ENCODE data around the gene KIAA0513. TPM values are rescaled to one million over a fixed set of nuclear protein-coding genes. Genes with fewer than 3 reads are reported as not detected.

Gene KIAA0513
- total and polyA plus RNA-seq, 10 of the 15 experiments (the other 5 are each of a cell fraction or from before 2014, with no cell fraction given), result 0.14 to 5.8 (median 2.0) TPM

DNA sequence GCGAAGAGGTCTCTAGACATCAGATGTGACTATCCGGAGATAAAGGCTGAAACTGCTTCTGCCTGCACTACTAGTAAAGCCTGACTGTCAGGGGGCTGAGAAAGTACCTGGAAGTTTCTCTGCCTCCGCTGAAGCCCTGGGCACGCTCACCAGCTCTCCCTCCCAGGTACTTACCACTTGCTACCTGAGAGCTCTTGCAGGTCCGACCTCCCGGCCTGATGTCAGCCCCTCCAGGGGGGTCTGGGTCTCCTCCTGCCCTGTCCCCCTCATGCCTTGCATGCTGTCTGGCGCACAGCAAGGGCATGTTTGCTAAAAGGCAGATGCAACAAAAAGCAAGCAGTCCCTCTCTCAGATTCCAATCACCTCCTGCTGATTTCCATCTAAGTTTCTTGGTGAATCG lies 33.7 kb upstream of the KIAA0513 start:
- 93% methylated on average over 8 of the region's 8 CpGs for WGBS (ENCODE audit: insufficient coverage, insufficient replicate concordance, low lambda C conversion rate, missing lambda C conversion rate)
- FAIRE-seq (no peak), ATAC-seq (no peak), DNase-seq (ENCODE audit: low read depth, low spot score) (no peak)
- Histone ChIP-seq H3K36me3 (ENCODE audit: control insufficient read depth in 2 of 2, insufficient read depth in 2 of 2, low read length in 1 of 2) (peaks cover 18 to 24% of the 10 kb centered on the region in 2 experiments), H3K27me3 (replicated peaks in 1 of 2; ENCODE audit: control insufficient read depth in 2 of 2, insufficient read depth in 2 of 2, low read length in 1 of 2) (no peaks in the 10 kb centered on the region), H3K27ac (ENCODE audit: control insufficient read depth, insufficient read depth) (no peak overlapping the region), H3K4me2 (ENCODE audit: control insufficient read depth, insufficient read depth) (no peak overlapping the region), H3K79me2 (ENCODE audit: control insufficient read depth, insufficient read depth, low read length) (peaks cover 2% of the 10 kb centered on the region), H3K9ac (ENCODE audit: control insufficient read depth, insufficient read depth, low read length) (no peak overlapping the region), H2AFZ (ENCODE audit: control insufficient read depth, low read depth, low read length) (no peak overlapping the region), H3K4me3 (no peak overlapping the region), H3K4me1 (ENCODE audit: control insufficient read depth, insufficient read depth, low read length) (no peaks in the 10 kb centered on the region), H3K9me3 (replicated peaks; ENCODE audit: control insufficient read depth, insufficient read depth, low read length) (no peaks in the 10 kb centered on the region), H4K20me1 (ENCODE audit: control insufficient read depth, insufficient read depth) (no peaks in the 10 kb centered on the region)
- POLR2A ChIA-PET, result interaction anchor here (0.7 kb wide), 1 partner anchor 87 kb away, joined by 3 read pairs; no protein-coding TSS in a partner anchor
- in situ Hi-C loops (cut with MboI), result no loop called here
- BruUV-seq (replicated peaks), result no TSS peak
- intact Hi-C loops (cut with micrococcal nuclease; ENCODE audit: unreplicated experiment), result no loop called here
- CTCF ChIA-PET, result interaction anchor here (0.9 kb wide), 1 partner anchor 240 kb away, joined by 3 read pairs; no protein-coding TSS in a partner anchor
- no peak for TF ChIP-seq MEF2A (IDR thresholded peaks at IDR 0.05; ENCODE audit: insufficient read depth, low read depth, low read length)
- TF ChIP-seq TBL1XR1 (IDR thresholded peaks at IDR 0.05; ENCODE audit: low read depth, low read length), result no peak
- no peak for TF ChIP-seq MXI1 (IDR thresholded peaks at IDR 0.05; ENCODE audit: low read depth, low read length)
- no peak for TF ChIP-seq ZNF592 (IDR thresholded peaks at IDR 0.05)
- TF ChIP-seq ASH2L (IDR thresholded peaks at IDR 0.05; ENCODE audit: borderline replicate concordance, low read depth), result no peak
- TF ChIP-seq SUPT20H (IDR thresholded peaks at IDR 0.05; ENCODE audit: borderline replicate concordance, control insufficient read depth, low read depth, low read length), result no peak
- TF ChIP-seq DPF2 (IDR thresholded peaks at IDR 0.05), result no peak
- TF ChIP-seq SREBF2 (IDR thresholded peaks at IDR 0.05; ENCODE audit: low read length), result no peak
- TF ChIP-seq, protein P1, sequence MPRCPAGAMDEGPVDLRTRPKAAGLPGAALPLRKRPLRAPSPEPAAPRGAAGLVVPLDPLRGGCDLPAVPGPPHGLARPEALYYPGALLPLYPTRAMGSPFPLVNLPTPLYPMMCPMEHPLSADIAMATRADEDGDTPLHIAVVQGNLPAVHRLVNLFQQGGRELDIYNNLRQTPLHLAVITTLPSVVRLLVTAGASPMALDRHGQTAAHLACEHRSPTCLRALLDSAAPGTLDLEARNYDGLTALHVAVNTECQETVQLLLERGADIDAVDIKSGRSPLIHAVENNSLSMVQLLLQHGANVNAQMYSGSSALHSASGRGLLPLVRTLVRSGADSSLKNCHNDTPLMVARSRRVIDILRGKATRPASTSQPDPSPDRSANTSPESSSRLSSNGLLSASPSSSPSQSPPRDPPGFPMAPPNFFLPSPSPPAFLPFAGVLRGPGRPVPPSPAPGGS (IDR thresholded peaks at IDR 0.05; ENCODE audit: borderline replicate concordance, insufficient read depth, low read depth, low read length, poor library complexity, severe bottlenecking), result no peak
- SMC1A ChIA-PET (ENCODE audit: uncharacterized antibody, unreplicated experiment), result interaction anchor here (1.3 kb wide), 1 partner anchor 12 kb away, joined by 4 read pairs; no protein-coding TSS in a partner anchor
- RAD21 ChIA-PET (ENCODE audit: unreplicated experiment), result no interaction called here

All from GM12878 (cell line).